AG09319 (cell line): ENCODE measurements around the gene TCL1A.

Source experiments
- DNase-seq: peaks from one replicate; pipeline ENCODE4 v3.0.0-alpha.2; 2010; ENCODE audit warnings: low read depth; ENCODE audit errors: extremely low read depth
- CTCF ChIP-seq: IDR thresholded peaks from 2 replicates; pipeline ENCODE4 v1.5.1; 2011; ENCODE audit warnings: low read depth, mild to moderate bottlenecking, inconsistent platforms, low read length, moderate library complexity

Gene TCL1A

GRCh38 chr14:95725685-95726336 lies 11.9 kb upstream of the TCL1A start:
- DNase-seq: no peak
- no peak for TF ChIP-seq CTCF

GRCh38 chr14:95722525-95723190 lies 8.7 kb upstream of the TCL1A start:
- DNase-seq: no peak
- no peak for TF ChIP-seq CTCF

GRCh38 chr14:95712398-95712797 lies 1.5 kb downstream of the TCL1A start:
- no peak for DNase-seq
- no peak for TF ChIP-seq CTCF

GRCh38 chr14:95711476-95712176 lies 2.3 kb downstream of the TCL1A start:
- no peak for TF ChIP-seq CTCF
- no peak for DNase-seq

- TF ChIP-seq CTCF: no peak
- no peak for DNase-seq
Measured at GRCh38 chr14:95710106-95710505, 3.8 kb downstream of the TCL1A start.

- TF ChIP-seq CTCF: no peak
- no peak for DNase-seq
Measured at GRCh38 chr14:95707327-95707726, 6.6 kb downstream of the TCL1A start.

GRCh38 chr14:95705518-95705917 lies 8.4 kb downstream of the TCL1A start:
- TF ChIP-seq CTCF: no peak
- DNase-seq: no peak
